ENCODE data around the gene MTA3.
A peak's percentile ranks its signal among the peaks of the same experiment; 100 is the strongest.

Gene MTA3

DNA sequence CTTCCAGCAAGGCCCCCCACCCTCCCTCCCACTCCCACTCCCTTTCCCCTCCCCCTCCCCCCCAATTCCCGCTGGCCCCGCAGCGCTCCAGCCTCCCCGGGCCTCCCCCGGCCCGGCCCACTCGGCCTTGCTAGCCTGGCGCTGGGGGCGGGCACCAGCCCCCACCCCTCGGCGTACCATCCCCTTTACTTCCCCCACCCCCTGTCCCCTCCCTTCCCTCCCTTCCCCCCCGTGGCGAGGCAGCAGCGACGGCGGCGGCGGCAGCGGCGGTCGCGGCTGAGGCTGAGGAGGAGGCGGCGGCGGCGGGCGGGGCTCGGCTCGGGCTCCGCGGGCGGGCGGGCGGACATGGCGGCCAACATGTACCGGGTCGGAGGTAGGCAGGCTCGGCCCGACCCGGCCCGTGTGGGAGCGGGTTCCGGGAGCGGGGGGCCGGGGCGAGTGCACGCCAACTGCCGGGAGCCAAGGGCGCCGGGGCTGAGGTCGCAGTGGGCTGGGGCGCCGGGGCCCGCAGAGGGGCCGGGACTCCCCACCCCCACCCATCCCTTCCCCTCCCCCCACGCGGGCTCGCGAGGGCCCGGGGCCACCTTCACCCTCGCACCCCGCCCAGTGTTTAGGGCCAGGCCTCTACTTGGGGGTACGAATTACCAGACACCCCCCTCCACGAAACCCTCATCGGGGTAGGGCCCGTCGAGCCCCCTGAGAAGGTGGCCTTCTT is at the start of gene MTA3:
Gene MTA3 (plus strand): TSS at position 232 of the 715 bp plus-strand sequence. CDS start 114 bp downstream, at position 346.
- no peaks in the 10 kb centered on the region for H3K27me3 ChIP-seq (ENCODE audit: control insufficient read depth, insufficient read depth, low read length)
- H3K4me3 ChIP-seq (ENCODE audit: low read length), result no peak within 1 kb of the TSS
- H3K4me1 ChIP-seq (ENCODE audit: control insufficient read depth, insufficient read depth, low read length), result peaks cover 9% of the 10 kb centered on the region
- H3K9ac ChIP-seq (ENCODE audit: low read length), result peak within 1 kb of the TSS; percentile 80
- no peaks in the 10 kb centered on the region for H3K9me3 ChIP-seq (ENCODE audit: control insufficient read depth, low read length)
- H3K36me3 ChIP-seq (ENCODE audit: control insufficient read depth, insufficient read depth, low read length), result no peaks in the 10 kb centered on the region

DNA sequence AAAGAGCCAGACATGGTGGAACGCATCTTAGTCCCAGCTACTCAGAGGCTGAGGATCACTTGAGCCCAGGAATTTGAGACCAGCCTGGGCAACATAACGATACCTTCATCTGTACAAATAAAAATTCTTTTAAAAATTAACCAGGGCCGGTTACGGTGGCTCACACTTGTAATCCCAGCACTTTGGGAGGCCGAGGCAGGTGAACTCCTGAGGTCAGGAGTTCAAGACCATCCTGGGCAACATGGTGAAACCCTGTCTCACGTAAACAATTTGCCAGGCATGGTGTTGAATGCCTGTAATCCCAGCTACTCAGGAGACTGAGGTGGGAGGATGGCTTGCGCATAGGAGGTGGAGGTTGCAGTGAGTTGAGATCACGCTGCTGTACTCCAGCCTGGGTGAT is 48.8 kb upstream of the MTA3 start:
- no peak overlapping the region for H3K4me3 ChIP-seq (ENCODE audit: low read length)
- no peaks in the 10 kb centered on the region for H3K4me1 ChIP-seq (ENCODE audit: control insufficient read depth, insufficient read depth, low read length)
- no peaks in the 10 kb centered on the region for H3K27me3 ChIP-seq (ENCODE audit: control insufficient read depth, insufficient read depth, low read length)
- H3K36me3 ChIP-seq (ENCODE audit: control insufficient read depth, insufficient read depth, low read length), result no peaks in the 10 kb centered on the region
- no peaks in the 10 kb centered on the region for H3K9me3 ChIP-seq (ENCODE audit: control insufficient read depth, low read length)
- no peak overlapping the region for H3K9ac ChIP-seq (ENCODE audit: low read length)

DNA sequence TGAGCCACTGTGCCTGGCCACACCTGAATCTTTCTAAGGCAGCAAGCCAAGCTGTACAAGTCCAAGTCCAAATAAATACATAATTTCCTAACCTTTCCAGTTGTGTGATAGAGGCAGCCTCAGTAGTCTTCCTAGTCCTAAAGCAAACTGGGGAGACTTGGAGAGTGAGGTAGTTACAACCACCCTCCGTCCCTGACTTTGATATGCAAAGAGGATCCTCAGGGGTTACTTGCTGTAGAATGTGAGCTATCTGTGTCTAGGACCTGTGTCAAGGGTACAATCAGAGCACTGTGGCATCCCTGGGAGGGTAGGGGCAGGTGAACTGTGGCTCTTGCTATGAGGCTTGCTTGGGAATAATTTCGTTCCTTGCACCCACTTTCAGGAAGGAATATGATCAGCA is 46.4 kb upstream of the MTA3 start:
- Histone ChIP-seq H3K9me3 (ENCODE audit: control insufficient read depth, low read length) (no peaks in the 10 kb centered on the region), H3K36me3 (ENCODE audit: control insufficient read depth, insufficient read depth, low read length) (no peaks in the 10 kb centered on the region), H3K4me1 (ENCODE audit: control insufficient read depth, insufficient read depth, low read length) (no peaks in the 10 kb centered on the region), H3K27me3 (ENCODE audit: control insufficient read depth, insufficient read depth, low read length) (no peaks in the 10 kb centered on the region), H3K9ac (ENCODE audit: low read length) (no peak overlapping the region), H3K4me3 (ENCODE audit: low read length) (no peak overlapping the region)

DNA sequence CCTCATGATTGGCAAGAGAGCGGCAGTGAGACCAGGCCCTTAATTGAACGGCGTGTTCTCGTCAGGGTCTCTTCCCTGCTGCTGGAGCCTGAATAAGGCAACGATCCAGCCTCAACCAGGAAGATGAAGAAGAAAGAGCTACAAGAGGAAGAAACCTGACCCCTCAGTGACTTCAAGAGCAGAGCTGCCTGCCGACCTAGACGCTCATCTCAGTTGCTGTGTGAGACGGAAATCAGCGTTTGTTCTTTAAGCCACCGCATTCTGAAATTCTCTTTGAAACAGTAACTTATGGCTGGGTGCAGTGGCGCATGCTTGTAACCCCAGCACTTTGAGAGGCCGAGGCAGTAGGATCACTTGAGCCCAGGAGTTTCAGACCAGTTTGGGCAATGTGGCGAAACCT is 45.1 kb upstream of the MTA3 start:
- Histone ChIP-seq H3K9me3 (ENCODE audit: control insufficient read depth, low read length) (no peaks in the 10 kb centered on the region), H3K27me3 (ENCODE audit: control insufficient read depth, insufficient read depth, low read length) (no peaks in the 10 kb centered on the region), H3K4me3 (ENCODE audit: low read length) (no peak overlapping the region), H3K9ac (ENCODE audit: low read length) (no peak overlapping the region), H3K36me3 (ENCODE audit: control insufficient read depth, insufficient read depth, low read length) (no peaks in the 10 kb centered on the region), H3K4me1 (ENCODE audit: control insufficient read depth, insufficient read depth, low read length) (no peaks in the 10 kb centered on the region)

DNA sequence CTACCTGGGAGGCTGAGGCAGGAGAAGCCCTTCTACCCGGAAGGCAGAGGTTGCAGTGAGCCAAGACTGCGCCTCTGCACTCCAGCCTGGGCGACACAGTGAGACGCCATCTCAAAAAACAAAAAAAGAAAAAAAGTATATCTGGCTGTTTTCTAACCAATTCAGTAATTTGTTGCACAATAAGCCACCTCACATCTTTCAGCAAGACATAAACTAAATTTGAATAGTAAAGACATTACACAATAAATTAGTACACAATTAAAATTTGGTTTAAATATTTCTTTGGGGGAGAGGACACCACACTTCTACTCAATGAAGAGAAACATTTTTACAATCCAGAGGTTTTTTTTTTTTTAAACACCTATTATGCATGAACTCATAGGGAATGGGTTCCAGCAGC is 36.0 kb upstream of the MTA3 start:
- no peaks in the 10 kb centered on the region for H3K9me3 ChIP-seq (ENCODE audit: control insufficient read depth, low read length)
- no peaks in the 10 kb centered on the region for H3K27me3 ChIP-seq (ENCODE audit: control insufficient read depth, insufficient read depth, low read length)
- H3K36me3 ChIP-seq (ENCODE audit: control insufficient read depth, insufficient read depth, low read length), result no peaks in the 10 kb centered on the region
- H3K4me1 ChIP-seq (ENCODE audit: control insufficient read depth, insufficient read depth, low read length), result no peaks in the 10 kb centered on the region
- no peak overlapping the region for H3K4me3 ChIP-seq (ENCODE audit: low read length)
- H3K9ac ChIP-seq (ENCODE audit: low read length), result no peak overlapping the region

DNA sequence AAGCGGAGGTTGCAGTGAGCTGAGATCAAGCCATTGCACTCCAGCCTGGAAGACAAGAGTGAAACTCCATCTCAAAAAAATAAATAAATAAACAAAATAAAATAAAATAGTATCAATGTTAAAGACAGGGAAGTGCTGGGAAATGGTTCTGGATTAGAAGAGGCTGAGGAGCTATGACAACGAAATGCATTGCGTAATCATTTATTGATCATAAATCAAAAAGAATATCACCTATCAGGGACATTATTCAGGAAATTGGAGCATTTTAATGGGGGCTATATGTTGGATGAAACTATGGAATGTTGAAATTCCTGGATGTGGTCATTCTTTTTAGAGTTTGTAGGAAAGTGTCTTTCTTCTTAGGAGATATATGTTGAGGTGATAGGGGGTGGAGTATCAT is 30.9 kb upstream of the MTA3 start:
- Histone ChIP-seq H3K4me1 (ENCODE audit: control insufficient read depth, insufficient read depth, low read length) (no peaks in the 10 kb centered on the region), H3K4me3 (ENCODE audit: low read length) (no peak overlapping the region), H3K9ac (ENCODE audit: low read length) (no peak overlapping the region), H3K9me3 (ENCODE audit: control insufficient read depth, low read length) (no peaks in the 10 kb centered on the region), H3K36me3 (ENCODE audit: control insufficient read depth, insufficient read depth, low read length) (no peaks in the 10 kb centered on the region), H3K27me3 (ENCODE audit: control insufficient read depth, insufficient read depth, low read length) (no peaks in the 10 kb centered on the region)

DNA sequence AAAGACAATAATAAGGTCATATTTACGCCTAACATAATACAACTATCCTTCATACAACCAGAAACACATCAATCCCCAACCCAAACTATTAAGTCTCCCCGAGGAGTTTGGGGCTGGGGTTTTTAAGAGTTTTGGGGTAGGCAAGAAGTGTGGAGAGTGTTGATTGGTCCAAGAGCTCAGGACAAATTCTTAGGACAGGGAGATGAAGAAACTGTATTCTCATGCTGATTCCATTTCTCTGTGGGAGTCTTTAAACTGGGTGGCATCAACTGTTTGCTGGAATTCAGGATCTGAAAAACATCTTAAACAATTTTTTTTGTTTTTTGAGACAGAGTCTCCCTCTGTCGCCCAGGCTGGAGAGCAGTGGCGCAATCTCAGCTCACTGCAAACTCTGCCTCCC is 25.6 kb upstream of the MTA3 start:
- Histone ChIP-seq H3K9me3 (ENCODE audit: control insufficient read depth, low read length) (no peaks in the 10 kb centered on the region), H3K9ac (ENCODE audit: low read length) (no peak overlapping the region), H3K27me3 (ENCODE audit: control insufficient read depth, insufficient read depth, low read length) (no peaks in the 10 kb centered on the region), H3K36me3 (ENCODE audit: control insufficient read depth, insufficient read depth, low read length) (no peaks in the 10 kb centered on the region), H3K4me3 (ENCODE audit: low read length) (no peak overlapping the region), H3K4me1 (ENCODE audit: control insufficient read depth, insufficient read depth, low read length) (no peaks in the 10 kb centered on the region)

DNA sequence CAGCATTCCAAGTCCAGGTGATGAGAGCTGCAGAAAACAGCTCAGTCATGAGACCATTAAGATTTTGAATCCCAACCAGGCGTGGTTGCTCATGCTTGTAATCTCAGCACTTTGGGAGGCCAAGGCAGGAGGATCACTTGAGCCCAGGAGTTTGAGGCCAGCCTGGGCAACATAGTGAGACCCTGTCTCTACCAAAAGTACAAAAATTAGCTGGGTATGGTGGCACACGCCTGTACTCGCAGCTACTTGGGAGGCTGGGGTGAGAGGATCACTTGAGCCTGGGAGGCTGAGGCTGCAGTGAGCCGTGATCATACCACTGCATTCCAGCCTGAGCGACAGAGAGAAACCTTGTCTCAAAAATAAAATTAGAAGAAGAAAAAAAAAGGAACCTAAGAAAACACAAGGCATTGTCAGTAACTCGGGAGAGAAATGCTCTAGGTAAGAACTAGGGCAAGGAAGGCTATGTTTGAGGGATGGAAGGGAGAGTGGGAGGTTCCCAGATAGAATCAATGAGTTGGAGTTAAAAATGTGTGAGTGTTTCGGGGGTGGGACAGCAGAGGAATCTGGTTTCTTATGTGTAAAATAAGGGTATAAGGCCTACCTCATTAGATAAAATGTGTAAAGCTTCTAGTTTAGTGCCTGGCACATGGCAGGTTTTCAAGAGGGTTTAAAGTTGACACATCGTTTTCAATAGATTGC is 23.3 kb upstream of the MTA3 start:
- Histone ChIP-seq H3K4me3 (ENCODE audit: low read length) (no peak overlapping the region), H3K27me3 (ENCODE audit: control insufficient read depth, insufficient read depth, low read length) (no peaks in the 10 kb centered on the region), H3K36me3 (ENCODE audit: control insufficient read depth, insufficient read depth, low read length) (no peaks in the 10 kb centered on the region), H3K9ac (ENCODE audit: low read length) (no peak overlapping the region), H3K9me3 (ENCODE audit: control insufficient read depth, low read length) (no peaks in the 10 kb centered on the region), H3K4me1 (ENCODE audit: control insufficient read depth, insufficient read depth, low read length) (no peaks in the 10 kb centered on the region)

DNA sequence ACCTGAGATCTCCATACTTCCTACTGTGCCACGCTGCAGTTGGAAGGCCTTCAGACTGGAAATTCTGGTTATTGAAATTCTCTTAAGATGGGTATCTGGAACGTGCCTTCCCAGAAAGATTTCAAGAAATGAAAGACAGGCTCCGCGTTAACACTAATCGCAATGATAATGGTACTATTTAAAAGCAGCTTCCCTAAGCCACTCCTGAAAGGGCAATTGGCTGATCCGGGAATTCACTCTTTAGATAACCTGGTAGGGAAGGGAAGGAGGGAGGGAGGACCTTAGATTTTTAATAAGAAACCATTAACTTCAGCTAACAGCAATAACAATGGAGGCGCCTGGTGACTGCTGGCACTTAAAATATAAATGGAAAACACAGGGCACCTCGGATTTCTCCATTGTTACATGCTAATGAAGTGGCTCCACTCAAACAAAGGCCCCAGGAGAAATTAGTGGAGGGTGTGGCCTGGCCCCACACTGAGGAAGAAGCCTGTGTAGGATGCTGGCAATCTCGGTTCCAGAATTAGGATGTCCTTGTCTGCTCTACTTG is 22.5 kb upstream of the MTA3 start:
- no peaks in the 10 kb centered on the region for H3K9me3 ChIP-seq (ENCODE audit: control insufficient read depth, low read length)
- no peak overlapping the region for H3K9ac ChIP-seq (ENCODE audit: low read length)
- no peaks in the 10 kb centered on the region for H3K4me1 ChIP-seq (ENCODE audit: control insufficient read depth, insufficient read depth, low read length)
- H3K4me3 ChIP-seq (ENCODE audit: low read length), result no peak overlapping the region
- no peaks in the 10 kb centered on the region for H3K36me3 ChIP-seq (ENCODE audit: control insufficient read depth, insufficient read depth, low read length)
- no peaks in the 10 kb centered on the region for H3K27me3 ChIP-seq (ENCODE audit: control insufficient read depth, insufficient read depth, low read length)

DNA sequence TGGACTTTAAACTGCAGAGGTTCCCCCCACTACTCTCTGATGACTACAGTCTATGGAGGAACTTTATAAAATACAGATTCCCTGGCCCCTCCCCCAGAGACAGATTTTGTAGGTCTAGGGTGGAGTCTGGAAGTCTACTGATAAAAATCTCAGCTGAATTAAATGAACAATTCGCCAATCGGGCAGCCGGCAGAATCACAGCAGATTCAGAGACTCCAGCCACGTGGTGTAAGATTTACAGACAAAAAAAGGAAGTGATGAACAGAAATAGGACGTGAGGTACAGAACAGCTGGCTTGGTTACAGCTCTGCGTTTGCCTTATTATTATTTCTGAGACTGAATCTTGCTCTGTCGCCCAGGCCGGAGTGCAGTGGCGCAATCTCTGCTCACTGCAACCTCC is 21.4 kb upstream of the MTA3 start:
- Histone ChIP-seq H3K27me3 (ENCODE audit: control insufficient read depth, insufficient read depth, low read length) (no peaks in the 10 kb centered on the region), H3K9ac (ENCODE audit: low read length) (no peak overlapping the region), H3K4me1 (ENCODE audit: control insufficient read depth, insufficient read depth, low read length) (no peaks in the 10 kb centered on the region), H3K9me3 (ENCODE audit: control insufficient read depth, low read length) (no peaks in the 10 kb centered on the region), H3K36me3 (ENCODE audit: control insufficient read depth, insufficient read depth, low read length) (no peaks in the 10 kb centered on the region), H3K4me3 (ENCODE audit: low read length) (no peak overlapping the region)

DNA sequence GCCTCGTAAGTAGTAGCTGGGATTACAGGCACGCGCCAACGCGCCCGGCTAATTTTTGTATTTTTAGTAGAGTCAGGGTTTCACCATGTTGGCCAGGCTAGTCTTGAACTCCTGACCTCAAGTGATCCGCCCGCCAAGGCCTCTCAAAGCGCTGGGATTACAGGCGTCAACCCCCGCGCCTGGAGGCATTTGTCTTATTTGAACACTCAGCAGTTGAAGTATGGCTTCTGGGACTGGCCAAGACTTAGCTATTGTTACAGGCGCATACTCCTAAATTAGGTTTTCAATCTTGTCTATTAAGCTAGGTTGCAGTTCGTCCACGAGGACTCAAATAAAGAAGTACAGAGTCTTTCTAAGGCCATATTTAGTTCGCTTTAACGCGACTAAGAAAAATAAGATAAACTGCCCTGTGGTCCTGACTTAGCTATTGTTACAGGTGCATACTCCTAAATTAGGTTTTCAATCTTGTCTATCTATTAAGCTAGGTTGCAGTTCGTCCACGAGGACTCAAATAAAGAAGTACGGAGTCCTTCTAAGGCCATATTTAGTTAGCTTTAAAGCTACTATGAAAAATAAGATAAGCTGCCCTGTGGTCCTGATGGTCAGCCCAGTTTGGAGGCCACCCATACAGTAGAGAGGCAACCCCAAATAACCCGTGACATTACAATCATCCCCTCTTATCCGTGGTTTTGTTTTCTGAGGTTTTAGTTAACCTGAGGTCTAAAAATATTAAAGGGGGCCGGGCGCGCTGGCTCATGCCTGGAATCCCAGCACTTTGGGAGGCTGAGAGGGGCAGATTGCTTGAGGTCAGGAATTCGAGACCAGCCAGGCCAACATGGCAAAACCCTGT is 20.8 kb upstream of the MTA3 start:
- H3K9me3 ChIP-seq (ENCODE audit: control insufficient read depth, low read length), result no peaks in the 10 kb centered on the region
- no peak overlapping the region for H3K4me3 ChIP-seq (ENCODE audit: low read length)
- no peak overlapping the region for H3K9ac ChIP-seq (ENCODE audit: low read length)
- H3K4me1 ChIP-seq (ENCODE audit: control insufficient read depth, insufficient read depth, low read length), result no peaks in the 10 kb centered on the region
- no peaks in the 10 kb centered on the region for H3K27me3 ChIP-seq (ENCODE audit: control insufficient read depth, insufficient read depth, low read length)
- H3K36me3 ChIP-seq (ENCODE audit: control insufficient read depth, insufficient read depth, low read length), result no peaks in the 10 kb centered on the region

DNA sequence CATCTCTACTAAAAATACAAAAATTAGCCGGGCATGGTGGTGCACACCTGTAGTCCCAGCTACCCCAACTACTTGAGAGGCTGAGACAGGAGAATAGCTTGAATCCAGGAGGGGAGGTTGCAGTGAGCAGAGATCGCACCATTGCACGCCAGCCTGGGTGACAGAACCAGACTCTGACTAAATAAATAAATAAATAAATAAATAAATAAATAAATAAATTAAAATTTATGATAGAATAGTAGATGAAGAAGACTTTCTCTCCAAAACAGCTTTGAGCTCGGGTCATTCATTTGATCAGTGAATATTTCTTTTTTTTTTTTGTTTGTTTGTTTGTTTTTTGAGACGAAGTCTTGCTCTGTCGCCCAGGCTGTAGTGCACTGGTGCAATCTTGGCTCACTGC is 17.6 kb upstream of the MTA3 start:
- H3K4me3 ChIP-seq (ENCODE audit: low read length), result no peak overlapping the region
- no peaks in the 10 kb centered on the region for H3K36me3 ChIP-seq (ENCODE audit: control insufficient read depth, insufficient read depth, low read length)
- H3K4me1 ChIP-seq (ENCODE audit: control insufficient read depth, insufficient read depth, low read length), result no peaks in the 10 kb centered on the region
- no peak overlapping the region for H3K9ac ChIP-seq (ENCODE audit: low read length)
- H3K9me3 ChIP-seq (ENCODE audit: control insufficient read depth, low read length), result no peaks in the 10 kb centered on the region
- H3K27me3 ChIP-seq (ENCODE audit: control insufficient read depth, insufficient read depth, low read length), result no peaks in the 10 kb centered on the region
